Parathyroid adenoma (tissue), 2 donors: ENCODE measurements around the gene CADPS.

Experiments
- H2AFZ ChIP-seq: fragments of 300-600 bp; sonication (generic); one replicate; pipeline ENCODE4 v1.7.0; 2017; ENCODE audit warnings: antibody characterized with exemption, mild to moderate bottlenecking
- H3K27ac ChIP-seq: fragments of 300-600 bp; sonication (generic); one replicate; pipeline ENCODE4 v1.7.0; 2017
- H3K27me3 ChIP-seq: fragments of 300-600 bp; sonication (generic); one replicate; pipeline ENCODE4 v1.7.0; 2017; ENCODE audit warnings: low read length; ENCODE audit not compliant: control insufficient read depth, insufficient read depth
- H3K36me3 ChIP-seq: fragments of 300-600 bp; sonication (generic); one replicate; pipeline ENCODE4 v1.7.0; 2017; ENCODE audit warnings: low read length; ENCODE audit not compliant: control insufficient read depth, insufficient read depth
- H3K4me1 ChIP-seq: fragments of 300-600 bp; sonication (generic); one replicate; pipeline ENCODE4 v1.7.0; 2017; ENCODE audit warnings: control low read depth
- H3K4me2 ChIP-seq: fragments of 300-600 bp; sonication (generic); one replicate; pipeline ENCODE4 v1.7.0; 2017; ENCODE audit warnings: low read length
- H3K4me3 ChIP-seq: fragments of 300-600 bp; sonication (generic); one replicate; pipeline ENCODE4 v1.7.0; 2017; ENCODE audit warnings: low read depth, low read length
- H3K79me2 ChIP-seq: fragments of 300-600 bp; sonication (generic); one replicate; pipeline ENCODE4 v1.7.0; 2017; ENCODE audit warnings: control low read depth
- H3K9ac ChIP-seq: fragments of 300-600 bp; sonication (generic); one replicate; pipeline ENCODE4 v1.7.0; 2017; ENCODE audit warnings: mild to moderate bottlenecking
- H3K9me3 ChIP-seq: fragments of 300-600 bp; sonication (generic); one replicate; pipeline ENCODE4 v1.7.0; 2017; ENCODE audit warnings: low read length; ENCODE audit not compliant: control insufficient read depth
- CTCF ChIP-seq: fragments of 300-600 bp; sonication (generic); IDR thresholded peaks from one replicate; pipeline ENCODE4 v1.7.0; 2017; ENCODE audit warnings: antibody characterized with exemption, mild to moderate bottlenecking
- donor health status: primary hyperparathyroidism.

The CADPS gene

GRCh38 chr3:62479326-62479725, 395.9 kb downstream of the CADPS start:
- H3K9ac ChIP-seq, result no peak overlapping the region
- H3K27me3 ChIP-seq, result no peaks in the 10 kb centered on the region
- H3K4me1 ChIP-seq, result no peaks in the 10 kb centered on the region
- no peaks in the 10 kb centered on the region for H3K79me2 ChIP-seq
- no peaks in the 10 kb centered on the region for H3K9me3 ChIP-seq
- no peak overlapping the region for H3K27ac ChIP-seq
- no peak overlapping the region for H2AFZ ChIP-seq
- no peak overlapping the region for H3K4me2 ChIP-seq
- no peak overlapping the region for H3K4me3 ChIP-seq
- no peak for TF ChIP-seq CTCF
- H3K36me3 ChIP-seq, result no peaks in the 10 kb centered on the region

GRCh38 chr3:62475306-62475705, 399.9 kb downstream of the CADPS start:
- Histone ChIP-seq H3K9ac (no peak overlapping the region), H3K9me3 (no peaks in the 10 kb centered on the region), H3K4me3 (no peak overlapping the region), H3K4me1 (no peaks in the 10 kb centered on the region), H3K4me2 (no peak overlapping the region), H3K79me2 (no peaks in the 10 kb centered on the region), H3K36me3 (no peaks in the 10 kb centered on the region), H3K27ac (no peak overlapping the region), H2AFZ (no peak overlapping the region), H3K27me3 (no peaks in the 10 kb centered on the region)
- no peak for TF ChIP-seq CTCF

GRCh38 chr3:62467966-62468722, 407.1 kb downstream of the CADPS start:
- no peaks in the 10 kb centered on the region for H3K79me2 ChIP-seq
- H3K36me3 ChIP-seq, result no peaks in the 10 kb centered on the region
- H3K27ac ChIP-seq, result no peak overlapping the region
- no peak overlapping the region for H3K4me2 ChIP-seq
- H3K9ac ChIP-seq, result no peak overlapping the region
- no peaks in the 10 kb centered on the region for H3K27me3 ChIP-seq
- H3K4me1 ChIP-seq, result no peaks in the 10 kb centered on the region
- no peak overlapping the region for H3K4me3 ChIP-seq
- H3K9me3 ChIP-seq, result no peaks in the 10 kb centered on the region
- no peak overlapping the region for H2AFZ ChIP-seq
- no peak for TF ChIP-seq CTCF

- TF ChIP-seq CTCF, result no peak
- no peak overlapping the region for H2AFZ ChIP-seq
- no peak overlapping the region for H3K9ac ChIP-seq
- no peaks in the 10 kb centered on the region for H3K4me1 ChIP-seq
- no peak overlapping the region for H3K4me3 ChIP-seq
- H3K27me3 ChIP-seq, result no peaks in the 10 kb centered on the region
- no peaks in the 10 kb centered on the region for H3K79me2 ChIP-seq
- H3K4me2 ChIP-seq, result no peak overlapping the region
- H3K36me3 ChIP-seq, result no peaks in the 10 kb centered on the region
- H3K27ac ChIP-seq, result no peak overlapping the region
- H3K9me3 ChIP-seq, result no peaks in the 10 kb centered on the region
These were observed 412.4 kb downstream of the CADPS start for GRCh38 chr3:62462788-62463187.
